Uterus (tissue), 4 donors: ENCODE measurements around the gene CDK9. TPM values are rescaled to one million over a fixed set of nuclear protein-coding genes. Genes with fewer than 3 reads are reported as not detected.
A peak's percentile ranks its signal among the peaks of the same experiment; 100 is the strongest.

ENCODE experiments used
- DNase-seq, 2 donors: peaks; one replicate each; pipeline ENCODE4 v3.0.0-alpha.2; 2019 to 2020
- H3K27ac ChIP-seq, 2 donors: fragments of 200-600 bp; sonication (generic); 1 replicate in 1 of 2; 2 replicates in 1 of 2; pipeline ENCODE4 v1.5.1; 2016 to 2018
- H3K27me3 ChIP-seq, 2 donors: fragments of 200-600 bp; sonication (generic); one replicate each; pipeline ENCODE4 v1.5.1; 2018 to 2019; ENCODE audit warnings: control low read depth in 1 of 2
- H3K36me3 ChIP-seq, 2 donors: fragments of 200-600 bp; sonication (generic); one replicate each; pipeline ENCODE4 v1.5.1; 2019; ENCODE audit warnings: control low read depth in 1 of 2
- H3K4me1 ChIP-seq, 2 donors: fragments of 200-600 bp; sonication (generic); one replicate each; pipeline ENCODE4 v1.5.1; 2018 to 2019; ENCODE audit warnings: control low read depth in 1 of 2
- H3K4me3 ChIP-seq, 2 donors: fragments of 200-600 bp; sonication (generic); 1 replicate in 1 of 2; 2 replicates in 1 of 2; pipeline ENCODE4 v1.5.1; 2018 to 2019; ENCODE audit warnings: mild to moderate bottlenecking in 1 of 2
- H3K9me3 ChIP-seq, 2 donors: fragments of 200-600 bp; sonication (generic); one replicate each; pipeline ENCODE4 v1.5.1; 2019; ENCODE audit warnings: control low read depth in 1 of 2
- POLR2A ChIP-seq, 2 donors: fragments of 450-650 bp; IDR thresholded peaks; one replicate each; pipeline ENCODE4 v1.6.1; 2016; ENCODE audit warnings: antibody characterized with exemption in 2 of 2, mild to moderate bottlenecking in 1 of 2, moderate library complexity in 1 of 2
- intact Hi-C: fragments of 100-400 bp; cut with DNase I; formaldehyde crosslinking; loops from one replicate; pipeline ENCODE4 v1.15.1; 2023; ENCODE audit warnings: low total_unique reads
- total RNA-seq, 4 donors: library from RNA; depleted of rRNA in 3 of 4; stranded (reverse); fragments of >200 nt in 3 of 4; gene quantifications; one replicate each; pipeline versions ENCODE4 v1.1.0 to v1.2.4, GENCODE V29; 2014 to 2023
- TF ChIP-seq, protein P1 (sequence below), 4 experiments: fragments of 200-600 bp in 2 of 4; fragments of 450-650 bp in 2 of 4; sonication (generic) in 2 of 4; IDR thresholded peaks; one replicate each; pipeline ENCODE4 v1.5.1; 2016 to 2019; ENCODE audit warnings: antibody characterized with exemption in 4 of 4, mild to moderate bottlenecking in 2 of 4, moderate library complexity in 1 of 4
- donor health status: DM: yes; HTN: yes; CAD: no.

Gene CDK9
- total RNA-seq = 100 to 1,000 TPM in 1 of 4 donors, 10 to 100 TPM in 3; 30.0 to 175 (median 77.4) TPM

DNA sequence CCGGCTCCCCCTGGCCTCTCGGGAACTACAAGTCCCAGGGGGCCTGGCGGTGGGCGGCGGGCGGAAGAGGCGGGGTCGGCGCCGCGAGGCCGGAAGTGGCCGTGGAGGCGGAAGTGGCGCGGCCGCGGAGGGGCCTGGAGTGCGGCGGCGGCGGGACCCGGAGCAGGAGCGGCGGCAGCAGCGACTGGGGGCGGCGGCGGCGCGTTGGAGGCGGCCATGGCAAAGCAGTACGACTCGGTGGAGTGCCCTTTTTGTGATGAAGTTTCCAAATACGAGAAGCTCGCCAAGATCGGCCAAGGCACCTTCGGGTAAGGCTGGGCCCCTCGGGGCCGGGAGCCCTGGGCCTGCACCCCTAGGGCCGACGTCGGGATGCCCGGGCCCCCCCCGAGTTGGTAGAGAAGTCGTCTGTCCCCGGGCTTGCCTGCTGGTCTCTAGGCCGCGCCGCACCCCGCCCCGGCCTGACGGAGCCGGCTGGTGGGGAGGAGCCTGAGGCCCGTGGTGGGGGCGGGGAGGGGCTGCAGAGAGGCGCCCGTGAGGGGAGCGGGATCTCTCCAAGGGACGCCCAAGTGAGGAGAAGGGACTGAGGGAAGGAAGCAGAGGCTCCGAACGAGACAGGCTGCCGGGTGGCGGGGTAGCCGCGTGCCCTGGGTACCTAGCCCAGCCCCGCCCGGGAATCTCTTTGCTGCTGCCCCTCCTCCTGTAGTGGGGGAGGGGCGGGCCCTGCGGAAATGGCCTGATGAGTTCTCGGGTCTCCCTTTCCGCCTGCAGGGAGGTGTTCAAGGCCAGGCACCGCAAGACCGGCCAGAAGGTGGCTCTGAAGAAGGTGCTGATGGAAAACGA, at the start of gene CDK9:
Gene CDK9 (plus strand): TSS at position 102 of the 840 bp plus-strand sequence. CDS start 115 bp downstream, at position 217.
- peak within 1 kb of the TSS; percentile 96 to 99 for H3K27ac ChIP-seq
- DNase-seq = peak; percentile 90 to 93
- no peaks in the 10 kb centered on the region for H3K36me3 ChIP-seq
- H3K9me3 ChIP-seq = no peaks in the 10 kb centered on the region
- H3K4me1 ChIP-seq = peaks cover 0 to 11% of the 10 kb centered on the region in 2 donors
- no peaks in the 10 kb centered on the region for H3K27me3 ChIP-seq
- H3K4me3 ChIP-seq = peak within 1 kb of the TSS; percentile 89 to 93
- intact Hi-C loops = no loop called here
- TF ChIP-seq, protein P1, sequence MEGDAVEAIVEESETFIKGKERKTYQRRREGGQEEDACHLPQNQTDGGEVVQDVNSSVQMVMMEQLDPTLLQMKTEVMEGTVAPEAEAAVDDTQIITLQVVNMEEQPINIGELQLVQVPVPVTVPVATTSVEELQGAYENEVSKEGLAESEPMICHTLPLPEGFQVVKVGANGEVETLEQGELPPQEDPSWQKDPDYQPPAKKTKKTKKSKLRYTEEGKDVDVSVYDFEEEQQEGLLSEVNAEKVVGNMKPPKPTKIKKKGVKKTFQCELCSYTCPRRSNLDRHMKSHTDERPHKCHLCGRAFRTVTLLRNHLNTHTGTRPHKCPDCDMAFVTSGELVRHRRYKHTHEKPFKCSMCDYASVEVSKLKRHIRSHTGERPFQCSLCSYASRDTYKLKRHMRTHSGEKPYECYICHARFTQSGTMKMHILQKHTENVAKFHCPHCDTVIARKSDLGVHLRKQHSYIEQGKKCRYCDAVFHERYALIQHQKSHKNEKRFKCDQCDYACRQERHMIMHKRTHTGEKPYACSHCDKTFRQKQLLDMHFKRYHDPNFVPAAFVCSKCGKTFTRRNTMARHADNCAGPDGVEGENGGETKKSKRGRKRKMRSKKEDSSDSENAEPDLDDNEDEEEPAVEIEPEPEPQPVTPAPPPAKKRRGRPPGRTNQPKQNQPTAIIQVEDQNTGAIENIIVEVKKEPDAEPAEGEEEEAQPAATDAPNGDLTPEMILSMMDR (IDR thresholded peaks at IDR 0.05) = peak in 1 of 4 experiments; percentile 1
- peak; percentile 61 to 71 for TF ChIP-seq POLR2A (IDR thresholded peaks at IDR 0.05)

DNA sequence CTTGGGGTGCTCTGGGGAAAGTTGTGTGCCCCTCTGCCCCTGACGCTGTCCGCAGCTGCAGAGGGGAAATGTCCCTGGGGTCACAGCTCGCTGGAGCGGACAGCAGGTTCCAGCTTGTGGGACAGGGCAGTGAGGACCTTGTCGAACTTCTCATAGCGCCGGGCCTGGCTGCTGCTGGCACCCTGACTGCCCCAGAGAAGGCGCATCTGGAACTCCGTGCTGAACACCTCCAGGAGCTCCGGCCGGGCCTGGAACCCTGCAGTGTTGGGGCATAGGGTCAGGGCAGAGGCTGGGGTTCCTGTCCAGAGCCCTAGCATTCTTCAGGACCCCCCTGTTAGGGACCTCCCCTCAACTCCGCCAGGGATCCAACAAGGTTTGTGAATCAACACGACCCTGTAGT, 47.2 kb upstream of the CDK9 start:
- Histone ChIP-seq H3K4me3 (no peak overlapping the region), H3K27me3 (no peaks in the 10 kb centered on the region), H3K4me1 (no peaks in the 10 kb centered on the region), H3K27ac (no peak overlapping the region), H3K9me3 (no peaks in the 10 kb centered on the region), H3K36me3 (no peaks in the 10 kb centered on the region)
- no peak for DNase-seq
- intact Hi-C loops = loop anchor here (5.0 kb wide), 1 partner anchor 129 kb away; no protein-coding TSS in a partner anchor
- TF ChIP-seq, protein P1 (IDR thresholded peaks at IDR 0.05) = no peak
- TF ChIP-seq POLR2A (IDR thresholded peaks at IDR 0.05) = no peak

DNA sequence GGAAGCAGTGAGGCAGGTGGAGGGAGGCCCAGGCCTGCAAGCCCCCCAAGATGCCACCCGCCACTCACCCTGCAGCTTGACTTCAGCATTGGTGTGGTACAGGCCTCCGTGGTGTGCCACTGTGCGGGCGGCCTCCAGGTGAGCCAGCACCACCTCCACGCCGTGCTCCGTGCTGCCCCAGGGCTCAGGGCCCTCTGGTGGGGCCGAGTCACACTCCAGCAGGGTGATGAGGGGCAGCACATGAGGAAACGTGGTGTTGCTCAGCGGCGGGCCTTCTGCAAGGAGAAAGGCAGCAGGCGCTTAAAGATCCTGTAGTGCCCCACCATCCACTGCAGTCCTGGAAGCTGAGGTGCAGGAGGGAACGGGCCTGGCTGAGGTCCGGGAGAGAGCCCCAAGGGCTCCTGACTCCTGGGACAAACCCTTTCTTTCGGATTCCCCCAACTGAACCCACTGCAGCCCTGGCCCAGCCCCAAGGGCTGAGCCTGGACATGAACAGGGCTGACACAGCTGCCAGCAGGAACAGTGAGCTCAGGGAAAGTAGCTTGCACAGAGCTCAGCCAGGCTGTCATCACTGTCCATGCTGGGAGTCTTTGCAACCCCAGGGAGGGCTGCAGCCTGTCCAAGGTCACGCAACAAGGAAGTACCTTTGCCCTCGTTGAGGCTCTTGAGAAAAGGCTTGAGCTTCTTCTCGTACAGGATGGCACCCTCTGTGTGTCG, 46.1 kb upstream of the CDK9 start:
- Histone ChIP-seq H3K27me3 (no peaks in the 10 kb centered on the region), H3K36me3 (no peaks in the 10 kb centered on the region), H3K4me3 (no peak overlapping the region), H3K4me1 (no peaks in the 10 kb centered on the region), H3K9me3 (no peaks in the 10 kb centered on the region), H3K27ac (peak overlapping the region; percentile 61 to 72)
- peak; percentile 40 to 53 for DNase-seq
- TF ChIP-seq POLR2A (IDR thresholded peaks at IDR 0.05) = no peak
- TF ChIP-seq, protein P1 (IDR thresholded peaks at IDR 0.05) = no peak
- intact Hi-C loops = loop anchor here (5.0 kb wide), 1 partner anchor 128 kb away; no protein-coding TSS in a partner anchor

DNA sequence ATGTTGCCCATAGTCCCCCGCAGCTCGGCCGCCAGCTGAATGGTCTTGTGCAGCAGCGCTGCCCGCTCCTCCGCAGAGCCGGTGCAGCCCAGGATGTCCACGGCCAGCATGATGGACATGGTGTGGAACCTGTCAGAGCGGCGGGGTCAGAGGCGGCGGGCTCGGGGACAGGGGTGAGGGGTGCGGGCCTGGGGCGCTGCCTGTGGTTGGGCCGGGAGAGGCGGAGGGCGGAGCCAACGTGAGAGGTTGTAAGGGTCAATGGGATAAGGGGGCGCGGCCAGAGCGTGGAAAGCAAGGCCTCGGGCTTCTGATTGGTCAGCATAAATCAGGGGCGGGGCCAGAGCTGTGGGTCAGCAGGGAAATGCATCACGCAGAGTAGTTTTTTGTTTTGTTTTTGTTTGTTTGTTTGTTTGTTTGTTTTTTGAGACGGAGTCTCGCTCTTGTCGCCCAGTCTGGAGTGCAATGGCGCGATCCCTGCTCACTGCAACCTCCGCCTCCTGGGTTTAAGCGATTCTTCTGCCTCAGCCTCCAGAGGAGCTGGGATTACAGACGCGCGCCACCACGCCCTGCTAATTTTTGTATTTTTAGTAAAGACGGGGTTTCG, 43.9 kb upstream of the CDK9 start:
- H3K27me3 ChIP-seq = no peaks in the 10 kb centered on the region
- H3K4me1 ChIP-seq = no peaks in the 10 kb centered on the region
- H3K27ac ChIP-seq = peak overlapping the region in 1 of 2 donors; percentile 72
- intact Hi-C loops = no loop called here
- no peaks in the 10 kb centered on the region for H3K9me3 ChIP-seq
- TF ChIP-seq, protein P1 (IDR thresholded peaks at IDR 0.05) = no peak
- TF ChIP-seq POLR2A (IDR thresholded peaks at IDR 0.05) = no peak
- peak; percentile 46 to 56 for DNase-seq
- H3K36me3 ChIP-seq = no peaks in the 10 kb centered on the region
- no peak overlapping the region for H3K4me3 ChIP-seq
